Measurements from ENCODE around the gene MTCH2.
"Not testable (repeated sequence)": the region's sequence is repeated elsewhere in the genome, so short reads cannot be mapped to it uniquely, and the experiment has no call there.

The MTCH2 gene

DNA sequence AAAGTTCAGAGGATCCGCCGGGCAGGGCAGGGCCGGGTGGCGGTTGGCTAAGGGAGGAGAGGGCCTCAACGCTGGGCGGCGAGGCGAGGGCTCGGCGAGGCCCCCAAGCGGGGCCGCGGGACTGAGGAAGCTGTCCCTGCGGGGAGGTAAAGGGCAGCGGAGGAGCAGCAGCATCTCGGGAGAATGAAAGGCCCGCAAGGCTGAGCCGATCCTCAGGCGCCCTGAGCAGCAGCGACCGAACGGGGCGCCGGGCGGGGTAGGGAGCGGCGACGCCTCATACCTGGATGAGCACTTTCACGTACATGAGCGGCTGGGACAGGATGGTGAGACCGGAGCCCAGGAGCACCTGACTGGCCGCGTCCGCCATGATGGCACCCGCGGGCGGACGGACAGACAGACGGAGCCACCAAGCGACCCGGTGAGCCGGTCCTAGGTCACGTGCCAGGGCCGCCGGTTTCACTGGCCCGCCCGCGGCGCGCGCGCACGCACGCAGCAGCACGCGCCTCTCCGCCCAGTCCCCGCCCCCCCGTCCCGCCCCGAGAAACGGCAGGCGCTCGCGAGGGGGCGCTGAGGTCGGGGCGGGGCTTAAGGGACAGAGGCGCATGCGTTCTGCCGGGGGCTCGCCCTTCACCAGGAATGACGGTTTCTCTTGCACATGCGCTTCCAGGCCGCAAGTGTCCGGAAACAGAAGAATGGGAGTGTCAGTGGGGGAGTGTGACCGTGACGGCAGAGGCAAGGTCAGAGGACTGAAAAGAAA, at the start of gene MTCH2:
MTCH2 (minus strand) TSS at position 461 of the 757 bp plus-strand sequence; CDS start at position 367, 94 bp downstream.
- POLR2A ChIA-PET (ENCODE audit: low non-redundant PET) = no interaction called here
- peak; percentile 97 for DNase-seq (ENCODE audit: low spot score)
- TF ChIP-seq, protein P1, sequence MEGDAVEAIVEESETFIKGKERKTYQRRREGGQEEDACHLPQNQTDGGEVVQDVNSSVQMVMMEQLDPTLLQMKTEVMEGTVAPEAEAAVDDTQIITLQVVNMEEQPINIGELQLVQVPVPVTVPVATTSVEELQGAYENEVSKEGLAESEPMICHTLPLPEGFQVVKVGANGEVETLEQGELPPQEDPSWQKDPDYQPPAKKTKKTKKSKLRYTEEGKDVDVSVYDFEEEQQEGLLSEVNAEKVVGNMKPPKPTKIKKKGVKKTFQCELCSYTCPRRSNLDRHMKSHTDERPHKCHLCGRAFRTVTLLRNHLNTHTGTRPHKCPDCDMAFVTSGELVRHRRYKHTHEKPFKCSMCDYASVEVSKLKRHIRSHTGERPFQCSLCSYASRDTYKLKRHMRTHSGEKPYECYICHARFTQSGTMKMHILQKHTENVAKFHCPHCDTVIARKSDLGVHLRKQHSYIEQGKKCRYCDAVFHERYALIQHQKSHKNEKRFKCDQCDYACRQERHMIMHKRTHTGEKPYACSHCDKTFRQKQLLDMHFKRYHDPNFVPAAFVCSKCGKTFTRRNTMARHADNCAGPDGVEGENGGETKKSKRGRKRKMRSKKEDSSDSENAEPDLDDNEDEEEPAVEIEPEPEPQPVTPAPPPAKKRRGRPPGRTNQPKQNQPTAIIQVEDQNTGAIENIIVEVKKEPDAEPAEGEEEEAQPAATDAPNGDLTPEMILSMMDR (conservative IDR thresholded peaks at IDR 0.05; ENCODE audit: low read depth) = peak; percentile 44; the same call in 1 of the 2 replicates
- CTCF ChIA-PET = interaction anchor here (0.6 kb wide), 1 partner anchor 72 kb away, joined by 4 read pairs; no protein-coding TSS in a partner anchor
- peak within 1 kb of the TSS; percentile 87 for H3K27ac ChIP-seq

DNA sequence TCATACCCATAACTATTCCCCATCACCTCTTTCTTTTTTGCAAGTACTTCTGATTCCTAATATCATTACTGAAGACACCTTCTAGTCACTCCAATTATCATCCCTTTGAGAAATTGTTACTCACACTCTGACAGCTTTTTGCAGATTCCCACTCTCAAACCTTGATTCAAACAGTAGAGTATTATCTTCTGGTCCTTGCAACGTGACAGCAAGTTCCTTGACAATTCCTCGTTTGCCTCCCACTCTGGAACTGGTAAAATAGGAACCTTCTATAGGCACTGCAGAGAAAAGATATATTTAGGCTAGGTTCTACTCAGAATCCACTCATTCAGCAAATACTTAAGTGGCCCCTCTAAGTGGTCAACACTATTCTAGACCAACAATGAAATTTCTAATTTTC, 49.6 kb upstream of the MTCH2 start:
- DNase-seq (ENCODE audit: low spot score) = no peak
- CTCF ChIA-PET = no interaction called here
- H3K27ac ChIP-seq = no peak overlapping the region
- POLR2A ChIA-PET (ENCODE audit: low non-redundant PET) = no interaction called here
- TF ChIP-seq, protein P1 (conservative IDR thresholded peaks at IDR 0.05; ENCODE audit: low read depth) = no peak

DNA sequence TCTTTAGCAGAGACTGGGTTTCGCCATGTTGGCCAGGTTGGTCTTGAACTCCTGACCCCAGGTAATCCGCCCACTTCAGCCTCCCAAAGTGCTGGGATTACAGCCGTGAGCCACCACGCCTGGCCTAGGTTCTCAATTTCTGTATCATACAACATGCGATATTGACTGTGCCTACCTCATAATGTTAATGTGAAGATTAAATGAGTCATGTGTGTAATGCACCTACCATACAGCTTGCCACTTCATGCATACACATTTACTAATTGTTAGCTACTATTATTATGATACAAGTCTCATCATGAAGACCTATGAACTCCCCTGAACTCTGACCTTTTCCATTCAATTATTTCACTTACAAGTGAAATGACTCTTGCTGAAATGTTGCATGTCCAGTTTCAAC, 47.1 kb upstream of the MTCH2 start:
- no peak for DNase-seq (ENCODE audit: low spot score)
- CTCF ChIA-PET = interaction anchor here (0.5 kb wide), 1 partner anchor 49 kb away, joined by 3 read pairs; no protein-coding TSS in a partner anchor
- POLR2A ChIA-PET (ENCODE audit: low non-redundant PET) = no interaction called here
- no peak overlapping the region for H3K27ac ChIP-seq
- TF ChIP-seq, protein P1 (conservative IDR thresholded peaks at IDR 0.05; ENCODE audit: low read depth) = no peak

DNA sequence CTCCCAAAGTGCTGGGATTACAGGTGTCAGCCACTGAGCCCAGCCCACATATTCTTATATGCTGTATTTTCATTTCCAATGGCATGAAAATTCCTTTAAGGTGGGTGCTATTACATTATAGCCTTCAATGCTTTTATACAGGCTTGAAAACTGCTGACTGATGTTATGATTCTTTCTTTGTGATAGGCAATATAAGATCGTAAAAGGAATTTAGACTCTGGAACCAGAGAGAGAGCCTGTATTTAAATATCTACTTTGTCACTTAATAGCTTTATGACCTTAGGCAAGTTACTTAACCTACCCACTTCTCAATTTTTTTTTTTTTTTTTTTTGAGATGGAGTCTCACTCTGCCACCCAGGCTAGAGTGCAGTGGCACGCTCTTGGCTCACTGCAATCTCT, 46.6 kb upstream of the MTCH2 start:
- no peak for DNase-seq (ENCODE audit: low spot score)
- ChIA-PET POLR2A (ENCODE audit: low non-redundant PET) (no interaction called here), CTCF (interaction anchor here (0.5 kb wide), 1 partner anchor 50 kb away, joined by 3 read pairs; no protein-coding TSS in a partner anchor)
- no peak overlapping the region for H3K27ac ChIP-seq
- TF ChIP-seq, protein P1 (conservative IDR thresholded peaks at IDR 0.05; ENCODE audit: low read depth) = no peak

DNA sequence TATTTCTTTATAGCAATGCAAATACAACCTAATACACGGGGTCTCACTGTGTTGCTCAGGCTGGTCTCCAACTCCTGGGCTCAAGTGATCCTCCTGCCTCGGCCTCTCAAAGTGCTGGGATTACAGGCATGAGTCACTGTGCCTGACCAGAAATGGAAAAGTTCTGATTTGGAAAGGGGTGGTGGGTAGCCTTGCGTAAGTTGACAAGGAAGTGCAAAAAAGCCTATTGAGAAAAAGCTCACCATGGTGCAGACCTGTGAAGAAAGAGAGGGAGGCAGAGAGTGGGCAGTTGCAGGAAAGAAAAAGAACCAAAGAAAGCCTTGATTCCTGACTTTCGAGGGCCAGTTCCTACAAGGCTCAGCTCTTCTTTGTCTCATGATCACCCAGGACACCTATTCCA, 45.8 kb upstream of the MTCH2 start:
- TF ChIP-seq, protein P1 (conservative IDR thresholded peaks at IDR 0.05; ENCODE audit: low read depth) = no peak

DNA sequence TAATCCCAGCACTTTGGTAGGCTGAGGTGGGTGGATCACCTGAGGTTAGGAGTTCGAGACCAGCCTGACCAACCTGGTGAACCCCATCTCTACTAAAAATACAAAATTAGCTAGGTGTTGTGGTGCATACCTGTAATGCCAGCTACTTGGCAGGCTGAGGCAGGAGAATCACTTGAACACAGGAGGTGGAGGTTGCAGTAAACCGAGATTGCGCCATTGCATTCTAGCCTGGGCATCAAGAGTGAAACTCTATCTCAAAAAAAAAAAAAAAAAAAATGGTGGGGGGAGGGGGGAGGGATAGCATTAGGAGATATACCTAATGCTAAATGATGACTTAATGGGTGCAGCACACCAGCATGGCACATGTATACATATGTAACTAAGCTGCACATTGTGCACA, 44.3 kb upstream of the MTCH2 start:
- H3K27ac ChIP-seq; POLR2A ChIA-PET (ENCODE audit: low non-redundant PET); DNase-seq (ENCODE audit: low spot score): not testable (repeated sequence)
- CTCF ChIA-PET = interaction anchor here (0.7 kb wide), 1 partner anchor 18 kb away, joined by 3 read pairs; no protein-coding TSS in a partner anchor

More for the DNA sequence above, 45.8 kb upstream of the MTCH2 start:
- DNase-seq (ENCODE audit: low spot score) = no peak
- no peak overlapping the region for H3K27ac ChIP-seq
- ChIA-PET POLR2A (ENCODE audit: low non-redundant PET) (no interaction called here), CTCF (no interaction called here)

DNA sequence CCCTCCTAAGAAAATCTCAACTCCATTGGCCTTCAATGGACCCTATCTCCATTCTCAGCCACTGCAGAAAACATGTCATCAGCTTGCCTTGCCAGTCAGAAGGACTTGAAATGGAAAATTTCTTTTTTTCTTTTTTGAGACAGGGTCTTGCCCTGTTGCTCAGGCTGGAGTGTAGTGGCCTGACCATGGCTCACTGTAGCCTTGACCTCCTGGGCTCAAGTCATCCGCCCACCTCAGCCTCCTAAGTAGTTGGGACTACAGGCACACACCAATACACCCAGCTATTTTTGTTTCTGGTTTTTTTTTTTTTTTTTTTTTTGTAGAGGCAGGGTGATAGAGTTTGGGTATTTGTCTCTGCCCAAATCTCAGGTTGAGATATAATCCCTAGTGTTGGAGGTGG, 43.8 kb upstream of the MTCH2 start:
- CTCF ChIA-PET = interaction anchor here (0.7 kb wide), 1 partner anchor 17 kb away, joined by 3 read pairs; no protein-coding TSS in a partner anchor
- POLR2A ChIA-PET (ENCODE audit: low non-redundant PET) = no interaction called here
- TF ChIP-seq, protein P1 (conservative IDR thresholded peaks at IDR 0.05; ENCODE audit: low read depth) = no peak
- no peak overlapping the region for H3K27ac ChIP-seq
- no peak for DNase-seq (ENCODE audit: low spot score)
